Adipocyte (in vitro differentiated cells): ENCODE data around the gene RNF144A.

ENCODE experiments used
- DNase-seq: peaks from one replicate; pipeline ENCODE4 v3.0.0-alpha.2; 2015; ENCODE audit warnings: low read depth
- H3K27me3 ChIP-seq: replicated peaks from 2 replicates; pipeline ENCODE4 v1.7.0; 2013; ENCODE audit warnings: mild to moderate bottlenecking, low read length, moderate library complexity; ENCODE audit not compliant: control insufficient read depth, insufficient read depth
- H3K36me3 ChIP-seq: 2 replicates; pipeline ENCODE4 v1.7.0; 2013; ENCODE audit warnings: low read length, mild to moderate bottlenecking, moderate library complexity; ENCODE audit not compliant: control insufficient read depth, insufficient read depth, severe bottlenecking
- H3K4me1 ChIP-seq: 2 replicates; pipeline ENCODE4 v1.7.0; 2013; ENCODE audit warnings: mild to moderate bottlenecking, low read length, moderate library complexity; ENCODE audit not compliant: control insufficient read depth, insufficient read depth
- H3K4me3 ChIP-seq: 2 replicates; pipeline ENCODE4 v1.7.0; 2013; ENCODE audit warnings: mild to moderate bottlenecking, low read length, moderate library complexity
- H3K9ac ChIP-seq: 2 replicates; pipeline ENCODE4 v1.7.0; 2013; ENCODE audit warnings: mild to moderate bottlenecking, low read length, moderate library complexity
- H3K9me3 ChIP-seq: 2 replicates; pipeline ENCODE4 v1.7.0; 2013; ENCODE audit warnings: mild to moderate bottlenecking, low read length, moderate library complexity; ENCODE audit not compliant: control insufficient read depth

RNF144A gene

DNA sequence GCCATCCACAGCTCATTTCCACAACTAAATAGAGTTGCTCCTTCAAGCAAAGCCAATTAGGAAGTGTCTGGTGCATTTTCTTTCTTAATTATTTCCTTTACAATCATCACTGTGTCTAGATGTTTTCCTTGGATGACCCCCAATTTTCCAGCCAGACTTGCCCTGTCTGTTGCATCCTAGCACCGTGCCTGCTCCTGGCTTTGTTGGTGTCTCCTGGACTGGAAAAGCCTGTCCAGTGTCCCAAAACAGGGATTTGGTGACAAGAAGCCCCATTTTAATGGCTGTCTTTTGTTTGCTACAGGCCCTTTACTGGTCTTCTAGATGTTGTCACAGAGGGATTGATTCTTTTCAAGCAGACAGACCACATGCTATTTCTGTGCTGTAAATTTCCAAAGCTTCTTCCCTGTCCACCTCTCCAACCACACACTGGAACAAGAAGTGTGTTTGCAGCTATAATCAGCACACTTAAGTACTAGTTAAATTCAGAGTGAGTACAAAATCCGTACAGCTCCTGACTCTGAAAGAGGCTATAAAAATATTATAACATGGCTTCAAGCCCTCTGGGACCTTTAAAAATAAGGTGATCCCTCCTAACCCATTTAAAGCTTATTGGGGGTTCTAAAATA lies 38.4 kb downstream of the RNF144A start:
- H3K4me3 ChIP-seq = no peak overlapping the region
- H3K27me3 ChIP-seq = no peaks in the 10 kb centered on the region
- DNase-seq = no peak
- no peak overlapping the region for H3K9ac ChIP-seq
- peaks cover 47% of the 10 kb centered on the region for H3K4me1 ChIP-seq
- no peaks in the 10 kb centered on the region for H3K9me3 ChIP-seq
- H3K36me3 ChIP-seq = no peaks in the 10 kb centered on the region

DNA sequence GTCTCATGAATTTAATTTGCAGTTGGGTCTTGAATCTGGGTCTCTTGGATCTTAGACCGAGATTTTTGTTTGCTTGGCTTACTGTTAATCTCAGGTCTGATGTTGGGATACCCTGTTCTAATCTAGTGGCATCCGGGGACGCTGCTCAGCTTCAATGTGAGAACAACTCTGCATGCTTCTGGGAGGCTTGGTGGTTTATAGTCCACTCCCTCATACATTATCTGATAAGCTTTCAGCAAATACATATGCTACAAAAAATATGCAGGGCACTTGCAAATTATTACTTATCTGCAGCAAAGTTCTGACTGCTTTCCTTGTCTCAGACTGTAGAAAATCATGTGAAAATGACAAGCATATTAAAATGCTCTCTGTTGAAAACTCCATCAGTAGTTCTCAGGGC lies 39.4 kb downstream of the RNF144A start:
- Histone ChIP-seq H3K9me3 (no peaks in the 10 kb centered on the region), H3K4me1 (peaks cover 55% of the 10 kb centered on the region), H3K9ac (no peak overlapping the region), H3K36me3 (no peaks in the 10 kb centered on the region), H3K4me3 (no peak overlapping the region), H3K27me3 (no peaks in the 10 kb centered on the region)
- no peak for DNase-seq

- H3K9ac ChIP-seq = no peak overlapping the region
- no peaks in the 10 kb centered on the region for H3K9me3 ChIP-seq
- H3K4me3 ChIP-seq = no peak overlapping the region
- no peaks in the 10 kb centered on the region for H3K27me3 ChIP-seq
- H3K4me1 ChIP-seq = peaks cover 49% of the 10 kb centered on the region
- H3K36me3 ChIP-seq = no peaks in the 10 kb centered on the region
- DNase-seq = no peak
These were observed 40.0 kb downstream of the RNF144A start for GRCh38 chr2:6957031-6957714.

GRCh38 chr2:6957910-6958615 lies 40.9 kb downstream of the RNF144A start:
- no peak for DNase-seq

GRCh38 chr2:6958616-6959235 lies 41.5 kb downstream of the RNF144A start:
- Histone ChIP-seq H3K27me3 (no peaks in the 10 kb centered on the region), H3K36me3 (no peaks in the 10 kb centered on the region), H3K4me1 (peaks cover 49% of the 10 kb centered on the region), H3K4me3 (no peak overlapping the region), H3K9ac (no peak overlapping the region), H3K9me3 (no peaks in the 10 kb centered on the region)
- DNase-seq = no peak

More at GRCh38 chr2:6957910-6958615, 40.9 kb downstream of the RNF144A start:
- no peak overlapping the region for H3K9ac ChIP-seq
- H3K36me3 ChIP-seq = no peaks in the 10 kb centered on the region
- H3K9me3 ChIP-seq = no peaks in the 10 kb centered on the region
- no peak overlapping the region for H3K4me3 ChIP-seq
- no peaks in the 10 kb centered on the region for H3K27me3 ChIP-seq
- H3K4me1 ChIP-seq = peaks cover 49% of the 10 kb centered on the region

DNA sequence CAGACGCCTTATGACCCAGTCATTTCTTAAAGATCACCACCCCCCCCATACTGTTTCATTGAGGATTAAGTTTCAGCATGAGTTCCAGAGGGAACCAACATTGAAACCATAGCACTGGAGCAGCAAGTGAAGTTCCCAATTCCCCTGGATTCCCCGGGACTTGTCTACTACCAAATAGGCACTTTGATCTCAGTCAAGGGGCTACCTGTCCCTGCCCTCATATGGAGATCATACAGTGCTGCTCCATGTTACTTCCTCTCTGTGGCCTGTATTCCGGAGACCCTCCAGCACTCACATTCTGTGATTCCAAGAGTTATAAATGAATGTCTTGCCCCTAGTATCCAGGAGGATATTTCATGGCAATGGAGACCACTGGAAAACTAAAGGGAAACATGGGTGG lies 42.5 kb downstream of the RNF144A start:
- Histone ChIP-seq H3K27me3 (no peaks in the 10 kb centered on the region), H3K36me3 (no peaks in the 10 kb centered on the region), H3K9me3 (no peaks in the 10 kb centered on the region), H3K9ac (no peak overlapping the region), H3K4me1 (peaks cover 45% of the 10 kb centered on the region), H3K4me3 (no peak overlapping the region)
- no peak for DNase-seq

DNA sequence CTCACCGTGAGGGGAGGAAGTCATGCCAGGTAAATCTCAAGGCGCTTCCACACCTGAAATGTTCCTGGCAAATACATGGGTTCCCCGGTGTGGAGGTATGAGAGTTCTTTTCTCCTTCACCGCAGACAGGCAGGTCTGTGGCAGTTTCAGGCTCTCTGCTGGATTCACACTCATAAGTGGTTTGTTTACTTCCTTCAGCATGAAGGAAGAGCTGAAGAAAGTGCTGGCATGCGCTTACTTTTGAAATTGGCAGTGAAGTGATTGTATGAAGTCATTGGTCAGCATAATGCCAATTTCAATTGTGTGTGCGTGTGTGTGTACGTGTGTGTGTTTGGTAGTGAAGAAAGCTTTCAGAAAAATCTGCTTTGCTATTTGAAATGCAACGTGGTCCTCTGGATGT lies 43.4 kb downstream of the RNF144A start:
- Histone ChIP-seq H3K36me3 (no peaks in the 10 kb centered on the region), H3K4me1 (peaks cover 36% of the 10 kb centered on the region), H3K4me3 (no peak overlapping the region), H3K9me3 (no peaks in the 10 kb centered on the region), H3K9ac (peak overlapping the region; percentile 6), H3K27me3 (no peaks in the 10 kb centered on the region)
- DNase-seq = peak; percentile 25

DNA sequence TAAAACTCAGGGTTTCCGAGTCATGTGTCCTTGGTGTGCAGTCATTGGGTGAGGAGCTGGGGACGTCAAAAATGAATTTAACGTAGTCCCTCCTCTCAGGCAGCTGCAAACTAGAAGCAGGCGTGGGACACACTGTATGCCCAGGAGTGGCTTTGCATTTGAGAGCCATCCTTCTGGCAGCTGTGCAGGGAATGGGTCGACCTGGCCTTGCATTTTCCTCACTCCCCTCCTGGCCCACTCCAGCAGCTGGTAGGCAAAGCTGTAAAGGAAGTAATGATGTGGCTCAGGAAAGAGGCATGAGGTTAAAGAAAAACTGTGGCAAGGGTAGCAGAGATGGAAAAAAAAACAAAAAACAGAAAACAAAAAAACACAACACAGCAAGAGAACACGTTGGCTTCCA lies 46.5 kb downstream of the RNF144A start:
- no peaks in the 10 kb centered on the region for H3K27me3 ChIP-seq
- DNase-seq = no peak
- H3K4me1 ChIP-seq = peaks cover 23% of the 10 kb centered on the region
- H3K4me3 ChIP-seq = no peak overlapping the region
- H3K9me3 ChIP-seq = no peaks in the 10 kb centered on the region
- no peaks in the 10 kb centered on the region for H3K36me3 ChIP-seq
- H3K9ac ChIP-seq = no peak overlapping the region

- no peak for DNase-seq
- H3K36me3 ChIP-seq = no peaks in the 10 kb centered on the region
- no peak overlapping the region for H3K9ac ChIP-seq
These were observed 48.0 kb downstream of the RNF144A start for GRCh38 chr2:6965071-6965795.

GRCh38 chr2:6966446-6966940 lies 49.3 kb downstream of the RNF144A start:
- H3K27me3 ChIP-seq = no peaks in the 10 kb centered on the region
- H3K4me3 ChIP-seq = no peak overlapping the region
- no peaks in the 10 kb centered on the region for H3K9me3 ChIP-seq
- H3K4me1 ChIP-seq = peaks cover 7% of the 10 kb centered on the region
- DNase-seq = no peak
- H3K9ac ChIP-seq = no peak overlapping the region
- no peaks in the 10 kb centered on the region for H3K36me3 ChIP-seq

More at GRCh38 chr2:6965071-6965795, 48.0 kb downstream of the RNF144A start:
- Histone ChIP-seq H3K4me1 (peaks cover 12% of the 10 kb centered on the region), H3K4me3 (no peak overlapping the region), H3K9me3 (no peaks in the 10 kb centered on the region), H3K27me3 (no peaks in the 10 kb centered on the region)
